ENCODE data around the gene DENND2D.

Gene DENND2D

GRCh38 chr1:111214074-111214801, 13.8 kb upstream of the DENND2D start:
- no peaks in the 10 kb centered on the region for H3K79me2 ChIP-seq (ENCODE audit: control insufficient read depth, insufficient read depth, low read length, unreplicated experiment)
- no peaks in the 10 kb centered on the region for H3K36me3 ChIP-seq (ENCODE audit: insufficient read depth, low read length)
- no peak overlapping the region for H3K27ac ChIP-seq (ENCODE audit: low read depth, low read length)
- H3K4me3 ChIP-seq (ENCODE audit: low read depth, low read length), result no peak overlapping the region
- peaks cover 34% of the 10 kb centered on the region for H3K27me3 ChIP-seq (ENCODE audit: insufficient read depth, low read length)
- H2AFZ ChIP-seq (ENCODE audit: low read length, unreplicated experiment), result no peak overlapping the region
- no peaks in the 10 kb centered on the region for H3K4me1 ChIP-seq (ENCODE audit: control insufficient read depth, insufficient read depth, low read length, unreplicated experiment)

GRCh38 chr1:111213412-111213811, 13.0 kb upstream of the DENND2D start:
- Histone ChIP-seq H3K4me3 (ENCODE audit: low read depth, low read length) (no peak overlapping the region), H3K79me2 (ENCODE audit: control insufficient read depth, insufficient read depth, low read length, unreplicated experiment) (no peaks in the 10 kb centered on the region), H3K4me1 (ENCODE audit: control insufficient read depth, insufficient read depth, low read length, unreplicated experiment) (no peaks in the 10 kb centered on the region), H3K36me3 (ENCODE audit: insufficient read depth, low read length) (no peaks in the 10 kb centered on the region), H3K27me3 (ENCODE audit: insufficient read depth, low read length) (peaks cover 42% of the 10 kb centered on the region), H3K27ac (ENCODE audit: low read depth, low read length) (no peak overlapping the region), H2AFZ (ENCODE audit: low read length, unreplicated experiment) (no peak overlapping the region)

- H3K4me1 ChIP-seq (ENCODE audit: control insufficient read depth, insufficient read depth, low read length, unreplicated experiment), result no peaks in the 10 kb centered on the region
- no peaks in the 10 kb centered on the region for H3K79me2 ChIP-seq (ENCODE audit: control insufficient read depth, insufficient read depth, low read length, unreplicated experiment)
- H2AFZ ChIP-seq (ENCODE audit: low read length, unreplicated experiment), result no peak overlapping the region
- H3K27ac ChIP-seq (ENCODE audit: low read depth, low read length), result no peak overlapping the region
- no peak overlapping the region for H3K4me3 ChIP-seq (ENCODE audit: low read depth, low read length)
- H3K36me3 ChIP-seq (ENCODE audit: insufficient read depth, low read length), result no peaks in the 10 kb centered on the region
- peaks cover 45% of the 10 kb centered on the region for H3K27me3 ChIP-seq (ENCODE audit: insufficient read depth, low read length)
Measured at GRCh38 chr1:111212634-111213335, 12.3 kb upstream of the DENND2D start.

GRCh38 chr1:111211921-111212320, 11.5 kb upstream of the DENND2D start:
- no peak overlapping the region for H3K27ac ChIP-seq (ENCODE audit: low read depth, low read length)
- no peak overlapping the region for H3K4me3 ChIP-seq (ENCODE audit: low read depth, low read length)
- no peak overlapping the region for H2AFZ ChIP-seq (ENCODE audit: low read length, unreplicated experiment)
- no peaks in the 10 kb centered on the region for H3K79me2 ChIP-seq (ENCODE audit: control insufficient read depth, insufficient read depth, low read length, unreplicated experiment)
- H3K27me3 ChIP-seq (ENCODE audit: insufficient read depth, low read length), result peaks cover 53% of the 10 kb centered on the region
- no peaks in the 10 kb centered on the region for H3K4me1 ChIP-seq (ENCODE audit: control insufficient read depth, insufficient read depth, low read length, unreplicated experiment)
- H3K36me3 ChIP-seq (ENCODE audit: insufficient read depth, low read length), result no peaks in the 10 kb centered on the region

- no peaks in the 10 kb centered on the region for H3K79me2 ChIP-seq (ENCODE audit: control insufficient read depth, insufficient read depth, low read length, unreplicated experiment)
- peaks cover 73% of the 10 kb centered on the region for H3K27me3 ChIP-seq (ENCODE audit: insufficient read depth, low read length)
- no peak overlapping the region for H3K4me3 ChIP-seq (ENCODE audit: low read depth, low read length)
- no peaks in the 10 kb centered on the region for H3K36me3 ChIP-seq (ENCODE audit: insufficient read depth, low read length)
- no peak overlapping the region for H2AFZ ChIP-seq (ENCODE audit: low read length, unreplicated experiment)
- no peaks in the 10 kb centered on the region for H3K4me1 ChIP-seq (ENCODE audit: control insufficient read depth, insufficient read depth, low read length, unreplicated experiment)
- no peak overlapping the region for H3K27ac ChIP-seq (ENCODE audit: low read depth, low read length)
Measured at GRCh38 chr1:111209622-111210021, 9.2 kb upstream of the DENND2D start.

- Histone ChIP-seq H3K4me3 (ENCODE audit: low read depth, low read length) (no peak overlapping the region), H3K27me3 (ENCODE audit: insufficient read depth, low read length) (peaks cover 79% of the 10 kb centered on the region), H3K27ac (ENCODE audit: low read depth, low read length) (no peak overlapping the region), H3K36me3 (ENCODE audit: insufficient read depth, low read length) (no peaks in the 10 kb centered on the region), H3K4me1 (ENCODE audit: control insufficient read depth, insufficient read depth, low read length, unreplicated experiment) (no peaks in the 10 kb centered on the region), H3K79me2 (ENCODE audit: control insufficient read depth, insufficient read depth, low read length, unreplicated experiment) (no peaks in the 10 kb centered on the region), H2AFZ (ENCODE audit: low read length, unreplicated experiment) (no peak overlapping the region)
Measured at GRCh38 chr1:111208921-111209320, 8.5 kb upstream of the DENND2D start.

GRCh38 chr1:111205714-111206050, 5.2 kb upstream of the DENND2D start:
- Histone ChIP-seq H2AFZ (ENCODE audit: low read length, unreplicated experiment) (no peak overlapping the region), H3K27me3 (ENCODE audit: insufficient read depth, low read length) (peaks cover 63% of the 10 kb centered on the region), H3K4me1 (ENCODE audit: control insufficient read depth, insufficient read depth, low read length, unreplicated experiment) (peaks cover 9% of the 10 kb centered on the region), H3K27ac (ENCODE audit: low read depth, low read length) (no peak overlapping the region), H3K36me3 (ENCODE audit: insufficient read depth, low read length) (no peaks in the 10 kb centered on the region), H3K79me2 (ENCODE audit: control insufficient read depth, insufficient read depth, low read length, unreplicated experiment) (no peaks in the 10 kb centered on the region), H3K4me3 (ENCODE audit: low read depth, low read length) (no peak overlapping the region)

GRCh38 chr1:111204983-111205713, 4.7 kb upstream of the DENND2D start:
- H2AFZ ChIP-seq (ENCODE audit: low read length, unreplicated experiment), result no peak overlapping the region
- peak overlapping the region; percentile 87; the same call in 1 of the 2 replicates for H3K4me3 ChIP-seq (ENCODE audit: low read depth, low read length)
- no peak overlapping the region for H3K27ac ChIP-seq (ENCODE audit: low read depth, low read length)
- H3K27me3 ChIP-seq (ENCODE audit: insufficient read depth, low read length), result peaks cover 57% of the 10 kb centered on the region
- H3K79me2 ChIP-seq (ENCODE audit: control insufficient read depth, insufficient read depth, low read length, unreplicated experiment), result no peaks in the 10 kb centered on the region
- H3K36me3 ChIP-seq (ENCODE audit: insufficient read depth, low read length), result no peaks in the 10 kb centered on the region
- H3K4me1 ChIP-seq (ENCODE audit: control insufficient read depth, insufficient read depth, low read length, unreplicated experiment), result peaks cover 9% of the 10 kb centered on the region

- Histone ChIP-seq H3K79me2 (ENCODE audit: control insufficient read depth, insufficient read depth, low read length, unreplicated experiment) (no peaks in the 10 kb centered on the region), H3K27me3 (ENCODE audit: insufficient read depth, low read length) (peaks cover 50% of the 10 kb centered on the region), H3K27ac (ENCODE audit: low read depth, low read length) (no peak overlapping the region), H2AFZ (ENCODE audit: low read length, unreplicated experiment) (peak overlapping the region; percentile 66), H3K4me1 (ENCODE audit: control insufficient read depth, insufficient read depth, low read length, unreplicated experiment) (peaks cover 9% of the 10 kb centered on the region), H3K36me3 (ENCODE audit: insufficient read depth, low read length) (no peaks in the 10 kb centered on the region), H3K4me3 (ENCODE audit: low read depth, low read length) (peak overlapping the region; percentile 87)
Measured at GRCh38 chr1:111204201-111204982, 3.9 kb upstream of the DENND2D start.

- Histone ChIP-seq H3K4me1 (ENCODE audit: control insufficient read depth, insufficient read depth, low read length, unreplicated experiment) (peaks cover 9% of the 10 kb centered on the region), H3K4me3 (ENCODE audit: low read depth, low read length) (peak overlapping the region; percentile 87), H2AFZ (ENCODE audit: low read length, unreplicated experiment) (peak overlapping the region; percentile 66), H3K27me3 (ENCODE audit: insufficient read depth, low read length) (peaks cover 43% of the 10 kb centered on the region), H3K79me2 (ENCODE audit: control insufficient read depth, insufficient read depth, low read length, unreplicated experiment) (no peaks in the 10 kb centered on the region), H3K36me3 (ENCODE audit: insufficient read depth, low read length) (no peaks in the 10 kb centered on the region), H3K27ac (ENCODE audit: low read depth, low read length) (no peak overlapping the region)
Measured at GRCh38 chr1:111203681-111204200, 3.3 kb upstream of the DENND2D start.
